GM12892 (cell line): Measurements from ENCODE around the gene PTPRCAP. TPM values are rescaled to one million over a fixed set of nuclear protein-coding genes. Genes with fewer than 3 reads are reported as not detected.
"Not testable (repeated sequence)": the region's sequence is repeated elsewhere in the genome, so short reads cannot be mapped to it uniquely, and the experiment has no call there.

Source experiments
- DNase-seq: peaks from one replicate; pipeline ENCODE4 v3.0.0; 2011; ENCODE audit not compliant: insufficient read length
- FAIRE-seq: peaks from 2 replicates; lab custom pipeline; 2011; peaks lifted over from hg19 to GRCh38; lab: Jason Lieb, UNC
- POLR2A ChIP-seq: IDR thresholded peaks from 2 replicates; pipeline ENCODE4 v1.6.1; 2011; ENCODE audit warnings: low read depth, low read length, control low read depth
- POLR2AphosphoS5 ChIP-seq: IDR thresholded peaks from 2 replicates; pipeline ENCODE4 v1.6.1; 2011; ENCODE audit warnings: low read depth, low read length, control low read depth
- TAF1 ChIP-seq: IDR thresholded peaks from 2 replicates; pipeline ENCODE4 v1.6.1; 2011; ENCODE audit warnings: low read depth, mild to moderate bottlenecking, control low read depth, low read length, borderline replicate concordance
- polyA plus RNA-seq: library from polyadenylated mRNA; unstranded; fragments of >200 nt; gene quantifications from one replicate; pipeline ENCODE4 v1.2.1, GENCODE V29; 2012; ENCODE audit warnings: missing spikeins, inconsistent platforms; ENCODE audit not compliant: missing spikeins

PTPRCAP gene, protein sequence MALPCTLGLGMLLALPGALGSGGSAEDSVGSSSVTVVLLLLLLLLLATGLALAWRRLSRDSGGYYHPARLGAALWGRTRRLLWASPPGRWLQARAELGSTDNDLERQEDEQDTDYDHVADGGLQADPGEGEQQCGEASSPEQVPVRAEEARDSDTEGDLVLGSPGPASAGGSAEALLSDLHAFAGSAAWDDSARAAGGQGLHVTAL
- 24.9 TPM for polyA plus RNA-seq

DNA sequence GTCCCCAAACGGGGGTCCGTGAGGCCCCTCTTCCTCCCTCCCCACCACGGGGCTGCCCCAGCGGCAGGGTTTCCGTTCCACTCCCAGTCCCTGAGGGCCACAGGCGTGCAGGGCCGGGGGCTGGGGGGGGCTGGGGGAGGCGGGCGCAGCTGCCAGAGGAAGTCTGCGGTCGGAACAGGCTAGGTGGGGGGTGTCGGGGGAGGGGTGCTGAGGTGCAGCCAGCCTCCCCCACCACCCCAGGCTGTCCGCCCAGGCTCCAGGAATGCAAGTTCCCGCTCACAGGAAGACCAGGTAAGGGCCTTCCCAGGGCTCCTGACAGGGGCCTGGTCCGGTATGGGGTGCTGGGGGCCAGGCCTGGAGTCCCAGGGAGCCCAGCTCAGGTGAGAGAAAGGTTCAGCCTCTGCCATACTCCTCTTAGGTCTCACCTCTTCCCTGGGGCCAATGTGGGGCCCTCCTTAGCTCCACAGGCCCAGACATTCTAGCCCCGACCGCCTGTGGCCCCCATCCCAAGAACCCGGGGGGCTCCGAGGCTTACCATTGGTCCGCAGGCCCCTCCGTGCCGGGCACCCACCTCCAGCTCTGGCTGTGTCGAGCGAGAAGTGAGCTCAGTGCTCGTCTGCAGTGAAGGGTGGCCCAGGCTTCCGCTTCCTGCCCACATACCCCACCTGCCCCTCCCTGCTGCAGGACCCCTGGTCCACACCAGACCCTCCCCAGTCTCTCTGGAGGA is at the start of gene PTPRCAP:
Gene PTPRCAP, minus strand, starts transcription at position 601 of the 727 bp plus-strand sequence. Its CDS starts 63 bp downstream, at position 538.
- peak; percentile 84 for DNase-seq
- TF ChIP-seq POLR2A, result peak; percentile 94
- TF ChIP-seq POLR2AphosphoS5, result peak; percentile 97
- peak; percentile 97 for TF ChIP-seq TAF1
- FAIRE-seq, result no peak

DNA sequence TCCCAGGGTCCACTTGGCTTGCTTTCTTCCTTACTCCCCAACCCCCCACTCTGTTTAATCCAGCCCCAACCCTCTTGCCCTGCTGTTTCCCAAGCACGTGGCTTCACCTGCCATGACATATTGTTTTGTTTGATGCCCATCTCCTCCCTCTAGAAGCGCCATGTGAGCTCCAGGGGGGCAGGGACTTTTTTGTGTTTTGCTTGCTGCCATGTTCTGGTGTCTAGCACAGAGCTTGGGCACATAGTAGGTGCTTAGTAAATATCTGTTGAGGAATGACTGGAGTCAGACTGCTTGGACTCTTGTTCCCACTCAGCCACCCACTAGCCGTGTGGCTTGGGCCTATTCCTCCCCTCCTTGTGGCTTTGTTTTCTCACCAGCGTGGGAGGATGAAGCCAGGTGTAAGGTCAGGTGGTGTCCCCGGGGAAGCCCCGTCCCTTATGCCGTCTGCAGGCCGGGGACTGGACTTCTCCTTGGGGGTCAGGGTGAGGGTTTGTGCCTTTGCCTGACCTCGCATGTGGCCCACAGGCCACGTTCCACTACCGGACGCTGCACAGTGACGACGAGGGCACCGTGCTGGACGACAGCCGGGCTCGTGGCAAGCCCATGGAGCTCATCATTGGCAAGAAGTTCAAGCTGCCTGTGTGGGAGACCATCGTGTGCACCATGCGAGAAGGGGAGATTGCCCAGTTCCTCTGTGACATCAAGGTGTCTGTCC is 49.2 kb upstream of the PTPRCAP start:
- peak; percentile 75 for DNase-seq
- peak; percentile 99 for FAIRE-seq
- TF ChIP-seq POLR2AphosphoS5, result peak; percentile 44; the same call in 1 of the 2 replicates
- TF ChIP-seq TAF1, result no peak
- peak; percentile 48; the same call in 1 of the 2 replicates for TF ChIP-seq POLR2A

DNA sequence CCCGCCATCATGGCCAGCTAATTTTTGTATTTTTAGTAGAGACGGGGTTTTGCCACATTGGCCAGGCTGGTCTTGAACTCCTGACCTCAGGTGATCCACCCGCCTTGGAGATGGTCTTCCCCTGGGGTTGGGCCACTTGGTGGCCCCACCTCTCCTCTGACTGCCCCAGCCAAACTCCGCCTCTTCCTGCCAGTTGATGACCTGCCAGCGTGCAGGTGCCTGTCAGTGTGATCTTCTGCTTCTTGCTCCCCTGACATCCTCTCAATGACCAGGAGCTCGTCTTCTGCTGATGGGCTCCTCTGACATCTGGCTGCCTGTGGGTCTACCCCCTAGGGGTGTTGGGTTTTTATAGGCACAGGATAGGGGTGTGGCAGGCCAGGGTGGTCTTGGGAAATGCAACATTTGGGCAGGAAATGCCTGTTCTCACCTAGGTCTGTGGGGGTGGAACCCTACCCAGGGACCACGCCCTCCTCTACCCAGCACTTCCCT is 48.4 kb upstream of the PTPRCAP start:
- FAIRE-seq, DNase-seq: not testable (repeated sequence)
- TF ChIP-seq POLR2A, result peak; percentile 75
- peak; percentile 81 for TF ChIP-seq POLR2AphosphoS5

DNA sequence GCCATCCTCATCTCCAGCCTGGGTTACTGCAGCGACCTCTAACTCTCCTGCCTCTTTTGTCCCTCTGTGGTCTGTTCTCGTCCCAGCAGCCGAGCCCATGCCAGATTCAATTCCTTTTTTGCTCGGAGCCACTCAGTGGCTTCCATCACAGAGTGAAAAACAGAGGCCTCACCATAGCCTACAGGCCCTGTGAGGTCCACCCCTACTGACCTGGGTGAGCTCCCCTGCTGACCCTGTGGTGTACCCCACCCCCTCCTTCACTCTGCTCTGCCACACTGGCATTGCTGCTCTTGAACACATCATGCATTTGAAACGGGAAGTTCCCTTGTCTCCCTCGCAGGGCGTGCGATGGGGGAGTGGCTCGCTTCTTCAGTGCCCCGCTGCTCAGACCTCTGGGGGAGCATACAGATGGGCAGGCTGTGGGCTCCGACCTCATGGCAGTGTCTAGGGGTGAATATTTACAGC is 47.4 kb upstream of the PTPRCAP start:
- peak; percentile 66; the same call in 1 of the 2 replicates for TF ChIP-seq POLR2AphosphoS5
- peak; percentile 72 for TF ChIP-seq POLR2A
- TF ChIP-seq TAF1, result no peak
- DNase-seq, result no peak
- no peak for FAIRE-seq

DNA sequence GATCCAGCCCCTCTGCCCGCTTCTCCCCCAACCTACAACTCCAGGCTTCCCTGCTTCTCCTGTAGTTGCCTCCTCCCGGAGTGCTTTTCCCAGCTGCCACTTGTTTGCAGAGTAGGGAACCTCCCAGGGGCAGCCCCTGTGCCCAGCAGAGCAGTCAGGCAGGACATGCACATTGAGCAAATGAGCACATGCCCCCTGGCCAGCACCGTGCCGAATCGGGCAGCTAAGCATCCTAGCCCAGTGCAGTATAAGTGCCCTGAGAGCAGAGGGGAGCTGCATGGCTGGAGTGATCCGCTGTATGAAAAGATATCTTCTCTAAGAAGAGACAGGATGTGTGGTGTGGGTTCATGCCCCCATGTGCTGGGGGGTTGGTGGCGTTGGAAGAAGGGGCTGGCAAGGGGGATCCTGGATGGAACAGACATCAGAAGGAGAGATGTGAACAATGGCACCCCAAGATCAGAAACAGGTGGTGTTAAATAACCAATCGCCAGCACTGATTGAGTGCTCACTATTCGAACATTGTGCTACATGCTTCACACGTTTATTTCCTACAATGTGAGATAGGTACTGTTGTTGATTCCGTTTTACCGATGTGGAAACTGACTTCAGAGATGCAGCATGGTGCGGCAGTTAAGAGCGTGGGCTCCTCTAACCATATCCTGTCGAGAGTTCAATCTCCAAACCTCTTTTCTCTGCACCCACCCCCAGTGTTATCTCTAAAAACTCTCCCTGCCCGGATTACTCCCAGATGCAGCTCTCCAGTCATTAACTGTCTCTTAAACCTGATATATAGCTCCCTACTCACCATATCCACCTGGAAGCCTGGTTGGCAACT is 46.6 kb upstream of the PTPRCAP start:
- DNase-seq (no peak), FAIRE-seq (no peak)
- TF ChIP-seq TAF1, result no peak
- no peak; the same call in 1 of the 2 replicates for TF ChIP-seq POLR2AphosphoS5

DNA sequence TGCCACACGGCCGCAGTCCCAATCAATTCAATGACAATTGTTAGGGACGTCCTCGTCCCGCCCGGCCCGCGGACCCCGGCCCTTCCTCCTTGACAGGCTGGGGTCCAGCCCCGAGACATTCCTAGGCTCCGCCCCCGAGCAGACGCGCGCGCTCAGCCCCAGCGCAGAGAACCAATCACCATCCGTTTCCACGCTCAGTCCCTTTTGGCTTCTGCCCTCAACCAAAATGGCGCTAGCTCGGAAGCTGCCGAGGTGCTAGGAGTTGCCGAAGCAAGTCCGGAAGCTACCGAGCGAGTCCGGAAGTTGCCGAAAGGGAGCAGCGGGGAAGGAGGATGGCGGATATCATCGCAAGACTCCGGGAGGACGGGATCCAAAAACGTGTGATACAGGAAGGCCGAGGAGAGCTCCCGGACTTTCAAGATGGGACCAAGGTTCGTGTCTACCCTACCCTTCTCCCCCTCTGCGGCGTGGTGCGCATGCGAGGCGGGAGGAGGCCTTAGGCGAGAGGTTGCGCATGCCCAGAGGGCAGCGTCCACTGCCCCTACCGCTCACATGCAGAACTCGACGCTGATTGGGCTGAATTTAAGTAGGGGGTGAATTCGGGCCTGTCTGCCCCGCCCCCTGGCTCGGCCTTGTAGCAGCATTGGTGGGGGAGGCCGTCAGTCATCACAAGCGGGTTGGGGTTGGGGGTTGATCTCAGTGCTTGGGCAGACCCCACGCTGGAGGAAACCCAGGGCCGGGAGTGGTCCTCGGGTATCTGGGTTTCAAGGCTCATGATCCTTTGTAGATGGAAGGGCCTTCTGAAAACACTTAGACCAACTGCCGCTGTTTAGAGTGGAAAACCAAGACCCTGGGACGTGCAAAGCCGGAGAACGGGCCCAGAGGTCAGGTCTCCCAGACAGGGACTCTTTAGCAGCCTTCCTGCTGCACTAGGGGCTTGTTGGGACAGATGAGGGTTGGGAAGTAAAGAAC is 45.6 kb upstream of the PTPRCAP start, which contains the start of gene AIP:
Gene AIP, plus strand, starts transcription at position 200 of the 972 bp plus-strand sequence. Its CDS starts 133 bp downstream, at position 333.
- FAIRE-seq, result peak; percentile 99
- DNase-seq, result peak; percentile 92
- TF ChIP-seq TAF1 (peak; percentile 88), POLR2AphosphoS5 (peak; percentile 71), POLR2A (peak; percentile 71)

DNA sequence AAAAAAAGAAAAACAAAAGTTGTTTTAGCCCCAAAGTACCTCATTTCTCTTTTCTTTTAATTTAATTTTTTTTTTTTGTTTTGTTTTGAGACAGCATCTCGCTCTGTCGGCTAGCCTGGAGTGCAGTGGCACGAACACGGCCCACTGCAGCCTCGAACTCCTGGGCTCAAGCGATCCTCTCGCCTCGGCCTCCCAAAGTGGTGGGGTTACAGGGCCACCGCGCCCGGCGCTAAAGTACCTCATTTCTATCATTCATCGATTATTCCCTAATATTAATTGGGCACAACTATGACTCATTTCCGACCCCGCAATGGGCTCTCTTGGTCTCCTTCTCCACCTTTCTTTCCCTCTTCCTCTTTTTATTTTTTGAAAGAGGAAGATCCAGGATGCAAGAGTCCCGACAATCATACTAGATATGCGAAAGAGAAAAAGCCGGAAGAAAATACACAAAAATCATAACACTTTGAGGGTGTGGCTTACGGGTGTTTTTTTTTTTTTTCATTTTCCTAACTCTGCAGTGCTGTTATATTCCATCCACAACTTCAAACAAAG is 44.9 kb upstream of the PTPRCAP start:
- FAIRE-seq (no peak), DNase-seq (no peak)
- TF ChIP-seq POLR2AphosphoS5 (no peak), POLR2A (no peak), TAF1 (no peak)

DNA sequence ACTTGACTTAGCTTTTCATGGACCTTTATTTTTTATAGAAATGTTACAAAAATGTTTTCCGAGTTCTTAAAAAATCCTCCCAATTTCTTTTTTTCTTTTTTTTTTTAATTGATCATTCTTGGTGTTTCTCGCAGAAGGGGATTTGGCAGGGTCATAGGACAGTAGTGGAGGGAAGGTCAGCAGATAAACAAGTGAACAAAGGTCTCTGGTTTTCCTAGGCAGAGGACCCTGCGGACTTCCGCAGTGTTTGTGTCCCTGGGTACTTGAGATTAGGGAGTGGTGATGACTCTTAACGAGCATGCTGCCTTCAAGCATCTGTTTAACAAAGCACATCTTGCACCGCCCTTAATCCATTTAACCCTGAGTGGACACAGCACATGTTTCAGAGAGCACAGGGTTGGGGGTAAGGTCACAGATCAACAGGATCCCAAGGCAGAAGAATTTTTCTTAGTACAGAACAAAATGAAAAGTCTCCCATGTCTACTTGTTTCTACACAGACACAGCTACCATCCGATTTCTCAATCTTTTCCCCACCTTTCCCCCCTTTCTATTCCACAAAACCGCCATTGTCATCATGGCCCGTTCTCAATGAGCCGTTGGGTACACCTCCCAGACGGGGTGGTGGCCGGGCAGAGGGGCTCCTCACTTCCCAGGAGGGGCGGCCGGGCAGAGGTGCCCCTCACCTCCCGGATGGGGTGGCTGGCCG is 40.0 kb upstream of the PTPRCAP start:
- not testable (repeated sequence) for DNase-seq, FAIRE-seq

DNA sequence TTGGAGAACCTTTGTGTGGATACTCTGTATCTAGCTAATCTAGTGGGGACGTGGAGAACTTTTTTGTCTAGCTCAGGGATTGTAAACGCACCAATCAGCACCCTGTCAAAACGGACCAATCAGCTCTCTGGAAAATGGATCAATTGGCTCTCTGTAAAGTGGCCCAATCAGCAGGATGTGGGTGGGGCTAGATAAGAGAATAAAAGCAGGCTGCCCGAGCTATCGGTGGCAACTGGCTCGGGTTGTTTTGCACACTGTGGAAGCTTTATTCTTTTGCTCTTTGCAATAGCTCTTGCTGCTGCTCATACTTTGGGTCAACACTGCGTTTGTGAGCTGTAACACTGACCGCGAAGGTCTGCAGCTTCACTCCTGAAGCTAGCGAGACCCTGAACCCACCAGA is 39.2 kb upstream of the PTPRCAP start:
- FAIRE-seq, DNase-seq: not testable (repeated sequence)
